SU-DHL-6 (cell line): ENCODE data around the gene KIR2DL4.
"Not testable (repeated sequence)": the region's sequence is repeated elsewhere in the genome, so short reads cannot be mapped to it uniquely, and the experiment has no call there.

ENCODE experiments used
- H2AFZ ChIP-seq: fragments of 200-600 bp; sonication (generic); 2 replicates; pipeline ENCODE4 v1.6.1; 2014; ENCODE audit warnings: low read depth, mild to moderate bottlenecking, moderate library complexity, mixed read lengths, antibody characterized with exemption, low read length; ENCODE audit not compliant: severe bottlenecking
- H3F3A ChIP-seq: fragments of 200-600 bp; shearing (Covaris generic); 2 replicates; pipeline ENCODE4 v1.6.0; 2016; ENCODE audit warnings: antibody characterized with exemption, mild to moderate bottlenecking; ENCODE audit not compliant: insufficient read depth
- H3K27ac ChIP-seq: fragments of 200-600 bp; sonication (generic); 2 replicates; pipeline ENCODE4 v1.5.1; 2016; ENCODE audit warnings: low read depth, mild to moderate bottlenecking, low read length, moderate library complexity, mixed read lengths
- H3K27me3 ChIP-seq: fragments of 200-600 bp; sonication (generic), shearing (Covaris generic); 2 replicates; pipeline ENCODE4 v1.6.0; 2014; ENCODE audit warnings: mild to moderate bottlenecking, low read length
- H3K36me3 ChIP-seq: fragments of 200-600 bp; sonication (generic); 2 replicates; pipeline ENCODE4 v1.6.1; 2014; ENCODE audit warnings: mild to moderate bottlenecking, low read length, mixed read lengths
- H3K4me2 ChIP-seq: fragments of 300-600, 200-600 bp; shearing (Covaris generic), sonication (generic); 2 replicates; pipeline ENCODE4 v1.6.0; 2014; ENCODE audit warnings: low read length, low read depth, mild to moderate bottlenecking; ENCODE audit not compliant: poor library complexity, severe bottlenecking
- H3K4me3 ChIP-seq: fragments of 200-600 bp; sonication (generic); 2 replicates; pipeline ENCODE4 v1.5.1; 2014; ENCODE audit warnings: antibody characterized with exemption, low read length, mild to moderate bottlenecking, mixed read lengths; ENCODE audit not compliant: insufficient read depth, poor library complexity, severe bottlenecking
- H3K79me2 ChIP-seq: fragments of 200-600 bp; sonication (generic); 2 replicates; pipeline ENCODE4 v1.6.1; 2014; ENCODE audit warnings: mild to moderate bottlenecking, low read length, moderate library complexity; ENCODE audit not compliant: insufficient read depth
- H3K9ac ChIP-seq: fragments of 200-600 bp; sonication (generic); 2 replicates; pipeline ENCODE4 v1.7.0; 2014; ENCODE audit warnings: mild to moderate bottlenecking, low read length
- H3K9me2 ChIP-seq: fragments of 200-600 bp; sonication (generic); replicated peaks from 2 replicates; pipeline ENCODE4 v1.6.1; 2014; ENCODE audit warnings: low read length; ENCODE audit not compliant: insufficient read depth
- H3K9me3 ChIP-seq: fragments of 200-600 bp; sonication (generic); 2 replicates; pipeline ENCODE4 v1.6.1; 2014; ENCODE audit warnings: low read length, mixed read lengths; ENCODE audit not compliant: insufficient read depth
- H4K20me1 ChIP-seq: fragments of 200-600 bp; sonication (generic); 2 replicates; pipeline ENCODE4 v1.6.1; 2014; ENCODE audit warnings: low read depth, mild to moderate bottlenecking, antibody characterized with exemption, low read length, moderate library complexity, mixed read lengths
- EZH2phosphoT487 ChIP-seq: fragments of 200-600 bp; sonication (generic), shearing (Covaris generic); conservative IDR thresholded peaks from 2 replicates; pipeline ENCODE4 v1.6.1; 2018; ENCODE audit warnings: mild to moderate bottlenecking, antibody characterized with exemption, low read length, moderate library complexity, mixed read lengths
- TF ChIP-seq, protein P1 (sequence below): fragments of 200-600 bp; sonication (generic); IDR thresholded peaks from one replicate; pipeline ENCODE4 v1.5.1; 2017; ENCODE audit warnings: antibody characterized with exemption, mild to moderate bottlenecking, low read length, moderate library complexity; ENCODE audit not compliant: insufficient read depth, poor library complexity, severe bottlenecking

The KIR2DL4 gene

DNA sequence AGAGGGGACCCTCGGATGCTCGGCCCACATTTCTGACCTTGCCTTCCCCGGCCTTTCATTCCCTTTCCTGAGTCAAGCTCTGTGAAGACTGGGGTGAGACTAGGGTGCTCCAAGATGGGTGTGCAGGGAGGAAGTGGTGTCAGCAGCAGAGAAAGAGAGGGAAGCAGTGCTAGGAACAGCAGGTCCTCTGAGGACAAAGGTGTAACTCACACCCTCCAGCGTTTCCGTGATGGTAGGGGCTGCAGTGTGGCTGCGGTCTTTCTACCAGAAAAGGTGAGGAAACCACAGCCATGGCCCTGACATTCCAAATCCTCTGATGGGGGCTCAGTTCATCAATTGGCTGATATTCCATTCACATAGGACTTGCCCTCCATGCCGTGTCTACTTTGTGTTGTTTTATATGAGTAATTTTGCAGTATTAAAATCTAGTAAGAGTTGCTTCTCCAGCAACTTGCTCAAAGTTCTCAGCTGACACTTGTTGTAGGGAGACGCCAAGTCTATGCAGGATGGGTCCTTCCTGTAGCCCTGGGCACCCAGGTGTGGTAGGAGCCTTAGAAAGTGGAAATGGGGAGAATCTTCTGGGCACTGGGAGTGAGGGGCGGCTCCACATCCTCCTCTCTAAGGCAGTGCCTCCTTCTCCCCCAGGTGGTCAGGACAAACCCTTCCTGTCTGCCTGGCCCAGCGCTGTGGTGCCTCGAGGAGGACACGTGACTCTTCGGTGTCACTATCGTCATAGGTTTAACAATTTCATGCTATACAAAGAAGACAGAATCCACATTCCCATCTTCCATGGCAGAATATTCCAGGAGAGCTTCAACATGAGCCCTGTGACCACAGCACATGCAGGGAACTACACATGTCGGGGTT lies 14.5 kb downstream of the KIR2DL4 start:
- no peak overlapping the region for H3K9ac ChIP-seq
- no peaks in the 10 kb centered on the region for H3K36me3 ChIP-seq
- no peak for TF ChIP-seq EZH2phosphoT487
- TF ChIP-seq, protein P1, sequence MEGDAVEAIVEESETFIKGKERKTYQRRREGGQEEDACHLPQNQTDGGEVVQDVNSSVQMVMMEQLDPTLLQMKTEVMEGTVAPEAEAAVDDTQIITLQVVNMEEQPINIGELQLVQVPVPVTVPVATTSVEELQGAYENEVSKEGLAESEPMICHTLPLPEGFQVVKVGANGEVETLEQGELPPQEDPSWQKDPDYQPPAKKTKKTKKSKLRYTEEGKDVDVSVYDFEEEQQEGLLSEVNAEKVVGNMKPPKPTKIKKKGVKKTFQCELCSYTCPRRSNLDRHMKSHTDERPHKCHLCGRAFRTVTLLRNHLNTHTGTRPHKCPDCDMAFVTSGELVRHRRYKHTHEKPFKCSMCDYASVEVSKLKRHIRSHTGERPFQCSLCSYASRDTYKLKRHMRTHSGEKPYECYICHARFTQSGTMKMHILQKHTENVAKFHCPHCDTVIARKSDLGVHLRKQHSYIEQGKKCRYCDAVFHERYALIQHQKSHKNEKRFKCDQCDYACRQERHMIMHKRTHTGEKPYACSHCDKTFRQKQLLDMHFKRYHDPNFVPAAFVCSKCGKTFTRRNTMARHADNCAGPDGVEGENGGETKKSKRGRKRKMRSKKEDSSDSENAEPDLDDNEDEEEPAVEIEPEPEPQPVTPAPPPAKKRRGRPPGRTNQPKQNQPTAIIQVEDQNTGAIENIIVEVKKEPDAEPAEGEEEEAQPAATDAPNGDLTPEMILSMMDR = no peak
- H3F3A ChIP-seq = no peaks in the 10 kb centered on the region
- H2AFZ ChIP-seq = no peak overlapping the region
- no peak overlapping the region for H3K4me3 ChIP-seq
- no peaks in the 10 kb centered on the region for H3K9me2 ChIP-seq
- no peaks in the 10 kb centered on the region for H3K27me3 ChIP-seq
- no peaks in the 10 kb centered on the region for H4K20me1 ChIP-seq
- H3K27ac ChIP-seq = no peak overlapping the region
- H3K9me3 ChIP-seq = no peaks in the 10 kb centered on the region
- no peak overlapping the region for H3K4me2 ChIP-seq
- no peaks in the 10 kb centered on the region for H3K79me2 ChIP-seq

GRCh38 chr19:54824416-54824815 lies 21.0 kb downstream of the KIR2DL4 start:
- not testable (repeated sequence) for H3K4me2 ChIP-seq, H3F3A ChIP-seq, H3K27me3 ChIP-seq, H2AFZ ChIP-seq, H3K36me3 ChIP-seq, H3K79me2 ChIP-seq, H3K9me3 ChIP-seq, H3K27ac ChIP-seq, H3K9me2 ChIP-seq, H3K9ac ChIP-seq, H4K20me1 ChIP-seq, H3K4me3 ChIP-seq

GRCh38 chr19:54825326-54825725 lies 21.9 kb downstream of the KIR2DL4 start:
- not testable (repeated sequence) for H3K79me2 ChIP-seq, H3K9me3 ChIP-seq, H3K27ac ChIP-seq, H3K9ac ChIP-seq, H3F3A ChIP-seq, H3K4me2 ChIP-seq, H3K9me2 ChIP-seq, H3K4me3 ChIP-seq, H3K27me3 ChIP-seq, H4K20me1 ChIP-seq, H3K36me3 ChIP-seq, H2AFZ ChIP-seq

GRCh38 chr19:54828064-54828463 lies 24.7 kb downstream of the KIR2DL4 start:
- H3F3A ChIP-seq = not testable (repeated sequence)

GRCh38 chr19:54832496-54832895 lies 29.1 kb downstream of the KIR2DL4 start, which contains the start of gene KIR2DS4:
Gene KIR2DS4 (plus strand): TSS chr19:54832676.
- H4K20me1 ChIP-seq, H3K79me2 ChIP-seq, H3K9ac ChIP-seq, H3K4me2 ChIP-seq, H3K4me3 ChIP-seq, H2AFZ ChIP-seq, H3K27ac ChIP-seq, H3F3A ChIP-seq, H3K9me2 ChIP-seq, H3K27me3 ChIP-seq, H3K36me3 ChIP-seq, H3K9me3 ChIP-seq: not testable (repeated sequence)

More at GRCh38 chr19:54828064-54828463, 24.7 kb downstream of the KIR2DL4 start:
- H3K27me3 ChIP-seq, H3K9ac ChIP-seq, H3K4me2 ChIP-seq, H4K20me1 ChIP-seq, H2AFZ ChIP-seq, H3K27ac ChIP-seq, H3K9me3 ChIP-seq, H3K36me3 ChIP-seq, H3K4me3 ChIP-seq, H3K79me2 ChIP-seq, H3K9me2 ChIP-seq: not testable (repeated sequence)

DNA sequence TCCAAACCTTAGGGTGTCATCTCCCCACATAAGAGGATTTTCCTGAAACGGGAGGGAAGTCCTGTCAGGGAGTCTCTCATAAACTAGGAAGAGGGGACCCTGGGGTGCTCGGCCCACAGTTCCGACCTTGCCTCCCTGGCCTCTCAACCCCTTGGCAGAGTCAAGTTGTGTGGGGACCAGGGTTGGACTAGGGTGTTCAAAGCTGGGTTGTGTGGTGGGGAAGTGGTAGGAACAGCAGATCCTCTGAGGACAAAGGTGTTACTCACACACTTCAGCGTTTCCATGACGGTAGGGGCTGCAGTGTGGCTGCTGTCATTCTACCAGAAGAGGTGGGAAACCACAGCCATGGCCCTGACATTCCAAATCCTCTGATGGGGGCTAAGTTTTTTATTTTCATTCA lies 31.7 kb downstream of the KIR2DL4 start:
- H3K9me3 ChIP-seq, H3K36me3 ChIP-seq, H4K20me1 ChIP-seq, H3F3A ChIP-seq, H3K9me2 ChIP-seq, H3K9ac ChIP-seq, H2AFZ ChIP-seq, H3K27ac ChIP-seq, H3K4me2 ChIP-seq, H3K79me2 ChIP-seq, H3K27me3 ChIP-seq, H3K4me3 ChIP-seq: not testable (repeated sequence)

DNA sequence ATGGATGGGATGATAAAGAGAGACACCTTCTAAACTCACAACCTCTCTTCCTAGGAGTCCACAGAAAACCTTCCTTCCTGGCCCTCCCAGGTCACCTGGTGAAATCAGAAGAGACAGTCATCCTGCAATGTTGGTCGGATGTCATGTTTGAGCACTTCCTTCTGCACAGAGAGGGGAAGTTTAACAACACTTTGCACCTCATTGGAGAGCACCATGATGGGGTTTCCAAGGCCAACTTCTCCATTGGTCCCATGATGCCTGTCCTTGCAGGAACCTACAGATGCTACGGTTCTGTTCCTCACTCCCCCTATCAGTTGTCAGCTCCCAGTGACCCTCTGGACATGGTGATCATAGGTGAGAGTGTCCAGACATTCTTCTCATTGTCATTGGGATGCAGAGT lies 34.1 kb downstream of the KIR2DL4 start:
- not testable (repeated sequence) for H3F3A ChIP-seq, H3K4me3 ChIP-seq, H3K9me2 ChIP-seq, H4K20me1 ChIP-seq, H3K9ac ChIP-seq, H3K79me2 ChIP-seq, H3K4me2 ChIP-seq, H3K36me3 ChIP-seq, H2AFZ ChIP-seq, H3K27ac ChIP-seq, H3K27me3 ChIP-seq, H3K9me3 ChIP-seq
